ENCODE data around the gene HIVEP2.

Gene HIVEP2

DNA sequence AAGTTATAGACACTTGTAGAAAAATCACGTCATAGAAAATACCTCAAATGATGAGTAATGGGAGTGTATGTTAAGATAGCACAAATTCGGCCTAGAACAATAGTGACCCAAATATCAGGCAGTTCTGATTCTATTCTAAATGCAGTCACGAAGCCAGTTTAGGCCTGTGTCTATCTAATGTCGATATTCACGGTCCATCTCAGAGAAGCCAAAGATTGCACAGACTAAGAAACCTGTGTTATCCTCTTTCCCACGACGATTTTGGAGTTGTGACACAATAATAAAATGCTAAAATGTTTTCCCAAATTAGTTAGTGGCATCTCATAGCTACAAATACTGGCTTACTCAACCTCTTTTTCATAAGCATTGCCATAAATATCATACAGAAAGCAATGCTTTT, 4.0 kb downstream of the HIVEP2 start:
- no peak for DNase-seq (ENCODE audit: low read depth in 1 of 2, low spot score in 1 of 2)
- Histone ChIP-seq H3K4me3 (replicated peaks; ENCODE audit: insufficient read depth, low read length) (no peak overlapping the region), H3K27me3 (ENCODE audit: insufficient read depth, poor library complexity, severe bottlenecking) (no peaks in the 10 kb centered on the region), H3K27ac (replicated peaks) (no peak overlapping the region)
- TF ChIP-seq SPI1 (IDR thresholded peaks at IDR 0.05; ENCODE audit: borderline replicate concordance, low read depth), result no peak
- TF ChIP-seq, protein P1, sequence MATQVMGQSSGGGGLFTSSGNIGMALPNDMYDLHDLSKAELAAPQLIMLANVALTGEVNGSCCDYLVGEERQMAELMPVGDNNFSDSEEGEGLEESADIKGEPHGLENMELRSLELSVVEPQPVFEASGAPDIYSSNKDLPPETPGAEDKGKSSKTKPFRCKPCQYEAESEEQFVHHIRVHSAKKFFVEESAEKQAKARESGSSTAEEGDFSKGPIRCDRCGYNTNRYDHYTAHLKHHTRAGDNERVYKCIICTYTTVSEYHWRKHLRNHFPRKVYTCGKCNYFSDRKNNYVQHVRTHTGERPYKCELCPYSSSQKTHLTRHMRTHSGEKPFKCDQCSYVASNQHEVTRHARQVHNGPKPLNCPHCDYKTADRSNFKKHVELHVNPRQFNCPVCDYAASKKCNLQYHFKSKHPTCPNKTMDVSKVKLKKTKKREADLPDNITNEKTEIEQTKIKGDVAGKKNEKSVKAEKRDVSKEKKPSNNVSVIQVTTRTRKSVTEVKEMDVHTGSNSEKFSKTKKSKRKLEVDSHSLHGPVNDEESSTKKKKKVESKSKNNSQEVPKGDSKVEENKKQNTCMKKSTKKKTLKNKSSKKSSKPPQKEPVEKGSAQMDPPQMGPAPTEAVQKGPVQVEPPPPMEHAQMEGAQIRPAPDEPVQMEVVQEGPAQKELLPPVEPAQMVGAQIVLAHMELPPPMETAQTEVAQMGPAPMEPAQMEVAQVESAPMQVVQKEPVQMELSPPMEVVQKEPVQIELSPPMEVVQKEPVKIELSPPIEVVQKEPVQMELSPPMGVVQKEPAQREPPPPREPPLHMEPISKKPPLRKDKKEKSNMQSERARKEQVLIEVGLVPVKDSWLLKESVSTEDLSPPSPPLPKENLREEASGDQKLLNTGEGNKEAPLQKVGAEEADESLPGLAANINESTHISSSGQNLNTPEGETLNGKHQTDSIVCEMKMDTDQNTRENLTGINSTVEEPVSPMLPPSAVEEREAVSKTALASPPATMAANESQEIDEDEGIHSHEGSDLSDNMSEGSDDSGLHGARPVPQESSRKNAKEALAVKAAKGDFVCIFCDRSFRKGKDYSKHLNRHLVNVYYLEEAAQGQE (IDR thresholded peaks at IDR 0.05; ENCODE audit: insufficient replicate concordance, low read depth), result no peak
- TF ChIP-seq, protein P2, sequence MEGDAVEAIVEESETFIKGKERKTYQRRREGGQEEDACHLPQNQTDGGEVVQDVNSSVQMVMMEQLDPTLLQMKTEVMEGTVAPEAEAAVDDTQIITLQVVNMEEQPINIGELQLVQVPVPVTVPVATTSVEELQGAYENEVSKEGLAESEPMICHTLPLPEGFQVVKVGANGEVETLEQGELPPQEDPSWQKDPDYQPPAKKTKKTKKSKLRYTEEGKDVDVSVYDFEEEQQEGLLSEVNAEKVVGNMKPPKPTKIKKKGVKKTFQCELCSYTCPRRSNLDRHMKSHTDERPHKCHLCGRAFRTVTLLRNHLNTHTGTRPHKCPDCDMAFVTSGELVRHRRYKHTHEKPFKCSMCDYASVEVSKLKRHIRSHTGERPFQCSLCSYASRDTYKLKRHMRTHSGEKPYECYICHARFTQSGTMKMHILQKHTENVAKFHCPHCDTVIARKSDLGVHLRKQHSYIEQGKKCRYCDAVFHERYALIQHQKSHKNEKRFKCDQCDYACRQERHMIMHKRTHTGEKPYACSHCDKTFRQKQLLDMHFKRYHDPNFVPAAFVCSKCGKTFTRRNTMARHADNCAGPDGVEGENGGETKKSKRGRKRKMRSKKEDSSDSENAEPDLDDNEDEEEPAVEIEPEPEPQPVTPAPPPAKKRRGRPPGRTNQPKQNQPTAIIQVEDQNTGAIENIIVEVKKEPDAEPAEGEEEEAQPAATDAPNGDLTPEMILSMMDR (IDR thresholded peaks at IDR 0.05; ENCODE audit: insufficient read depth, low read length), result no peak
- TF ChIP-seq POLR2AphosphoS5 (IDR thresholded peaks at IDR 0.05; ENCODE audit: low read depth), result no peak
- no peak for TF ChIP-seq GABPA (IDR thresholded peaks at IDR 0.05; ENCODE audit: low read depth)

DNA sequence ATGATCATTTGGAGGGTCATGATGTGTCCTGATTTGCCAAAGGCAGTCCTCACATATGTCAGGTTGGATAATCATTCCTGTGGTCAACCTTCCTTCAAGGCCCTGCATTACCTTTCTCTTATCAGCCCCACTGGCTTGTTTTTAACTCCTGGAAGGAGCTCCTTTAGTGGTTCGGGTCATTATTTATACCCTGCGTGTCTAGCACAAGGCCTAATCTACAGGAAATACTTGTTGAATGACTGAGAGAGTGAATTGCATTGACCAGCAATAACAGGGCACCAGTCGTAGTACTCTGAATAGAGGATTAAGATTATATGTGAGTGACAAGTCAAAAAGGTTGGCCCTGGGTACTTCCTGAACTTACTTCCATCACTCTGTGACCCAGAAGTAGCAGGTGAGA, 4.5 kb downstream of the HIVEP2 start:
- TF ChIP-seq, protein P1 (IDR thresholded peaks at IDR 0.05; ENCODE audit: insufficient replicate concordance, low read depth), result no peak
- TF ChIP-seq POLR2AphosphoS5 (IDR thresholded peaks at IDR 0.05; ENCODE audit: low read depth), result no peak
- no peak for TF ChIP-seq SPI1 (IDR thresholded peaks at IDR 0.05; ENCODE audit: borderline replicate concordance, low read depth)
- TF ChIP-seq GABPA (IDR thresholded peaks at IDR 0.05; ENCODE audit: low read depth), result no peak
- TF ChIP-seq, protein P2 (IDR thresholded peaks at IDR 0.05; ENCODE audit: insufficient read depth, low read length), result no peak
- H3K27ac ChIP-seq (replicated peaks), result no peak overlapping the region
- H3K27me3 ChIP-seq (ENCODE audit: insufficient read depth, poor library complexity, severe bottlenecking), result no peaks in the 10 kb centered on the region
- no peak overlapping the region for H3K4me3 ChIP-seq (replicated peaks; ENCODE audit: insufficient read depth, low read length)
- no peak for DNase-seq (ENCODE audit: low read depth in 1 of 2, low spot score in 1 of 2)

DNA sequence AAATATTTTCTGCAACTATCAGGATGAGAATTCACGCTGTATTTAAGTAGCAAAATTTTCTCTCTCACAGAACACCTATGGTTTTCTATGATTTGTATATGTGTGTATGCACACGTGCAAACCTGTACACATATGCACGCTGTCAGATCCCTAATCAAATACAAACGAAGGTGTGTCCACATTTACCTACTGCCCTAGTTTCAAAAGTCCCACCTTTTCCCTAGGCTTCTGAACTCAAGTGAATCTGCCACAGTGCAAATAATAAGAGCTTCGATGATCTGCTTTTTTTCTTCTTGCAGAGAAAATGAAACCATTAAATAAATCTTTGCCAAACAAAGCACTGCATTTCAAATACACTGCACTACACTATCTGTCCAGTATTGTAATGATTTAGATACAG, 6.5 kb downstream of the HIVEP2 start:
- no peak for DNase-seq (ENCODE audit: low read depth in 1 of 2, low spot score in 1 of 2)
- Histone ChIP-seq H3K27ac (replicated peaks) (no peak overlapping the region), H3K4me3 (replicated peaks; ENCODE audit: insufficient read depth, low read length) (no peak overlapping the region), H3K27me3 (ENCODE audit: insufficient read depth, poor library complexity, severe bottlenecking) (no peaks in the 10 kb centered on the region)
- TF ChIP-seq, protein P1 (IDR thresholded peaks at IDR 0.05; ENCODE audit: insufficient replicate concordance, low read depth), result no peak
- no peak for TF ChIP-seq SPI1 (IDR thresholded peaks at IDR 0.05; ENCODE audit: borderline replicate concordance, low read depth)
- TF ChIP-seq POLR2AphosphoS5 (IDR thresholded peaks at IDR 0.05; ENCODE audit: low read depth), result no peak
- TF ChIP-seq, protein P2 (IDR thresholded peaks at IDR 0.05; ENCODE audit: insufficient read depth, low read length), result no peak
- TF ChIP-seq GABPA (IDR thresholded peaks at IDR 0.05; ENCODE audit: low read depth), result no peak

Data from HL-60 (cell line).